GM18868 (cell line): Measurements from ENCODE around the gene TNFRSF12A.
"Not testable (repeated sequence)": the region's sequence is repeated elsewhere in the genome, so short reads cannot be mapped to it uniquely, and the experiment has no call there.

ENCODE experiments used
- ATAC-seq: cut with Tn5 transposase; IDR thresholded peaks from one replicate; pipeline ENCODE4 v1.9.1; 2021; ENCODE audit warnings: mild to moderate bottlenecking, moderate library complexity; ENCODE audit not compliant: unreplicated experiment

Gene TNFRSF12A

GRCh38 chr16:3060339-3061127 is 40.4 kb downstream of the TNFRSF12A start:
- ATAC-seq = no peak

- no peak for ATAC-seq
Observed at GRCh38 chr16:3062553-3062952, 42.4 kb downstream of the TNFRSF12A start.

- ATAC-seq = no peak
Observed at GRCh38 chr16:3063625-3064386, 43.6 kb downstream of the TNFRSF12A start.

GRCh38 chr16:3065069-3065741 is 45.0 kb downstream of the TNFRSF12A start, which contains the start of gene IL32:
Gene IL32 (plus strand): TSS chr16:3065640. CDS start chr16:3065812, 172 bp downstream.
- no peak for ATAC-seq

GRCh38 chr16:3065742-3066439 is 45.7 kb downstream of the TNFRSF12A start:
- no peak for ATAC-seq

GRCh38 chr16:3066440-3066748 is 46.2 kb downstream of the TNFRSF12A start:
- no peak for ATAC-seq

GRCh38 chr16:3068487-3068886 is 48.3 kb downstream of the TNFRSF12A start:
- ATAC-seq = no peak

- not testable (repeated sequence) for ATAC-seq
Observed at GRCh38 chr16:3069146-3069545, 49.0 kb downstream of the TNFRSF12A start.

- no peak for ATAC-seq
Observed at GRCh38 chr16:3070608-3071111, 50.5 kb downstream of the TNFRSF12A start.

GRCh38 chr16:3071655-3072054 is 51.5 kb downstream of the TNFRSF12A start:
- no peak for ATAC-seq
